ENCODE results near the gene EML6. TPM values are rescaled to one million over a fixed set of nuclear protein-coding genes. Genes with fewer than 3 reads are reported as not detected.

EML6 gene
- total RNA-seq, 1 donor from 2014 or later: 0.89 TPM

DNA sequence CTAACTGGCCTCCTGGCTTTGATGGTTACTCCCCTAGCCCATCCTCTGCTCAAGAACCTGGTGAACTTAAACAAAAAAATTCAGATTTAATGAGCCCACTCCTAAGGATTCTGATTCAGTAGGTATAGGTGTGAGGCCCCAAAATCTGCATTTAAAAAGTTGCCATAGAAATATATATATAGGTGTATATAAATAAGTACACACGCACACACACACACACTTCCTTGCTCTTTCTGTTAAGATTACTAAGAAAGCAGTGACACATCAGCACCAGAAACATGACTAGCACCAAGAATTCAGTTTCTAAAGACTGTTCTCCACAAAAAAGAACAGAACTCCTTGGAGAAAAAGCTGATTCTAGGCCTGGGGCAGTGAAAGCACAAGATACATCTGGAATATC lies 17.8 kb downstream of the EML6 start:
- ATAC-seq (no peak), DNase-seq (ENCODE audit: low spot score) (no peak)
- intact Hi-C loops (cut with DNase I): no loop called here

DNA sequence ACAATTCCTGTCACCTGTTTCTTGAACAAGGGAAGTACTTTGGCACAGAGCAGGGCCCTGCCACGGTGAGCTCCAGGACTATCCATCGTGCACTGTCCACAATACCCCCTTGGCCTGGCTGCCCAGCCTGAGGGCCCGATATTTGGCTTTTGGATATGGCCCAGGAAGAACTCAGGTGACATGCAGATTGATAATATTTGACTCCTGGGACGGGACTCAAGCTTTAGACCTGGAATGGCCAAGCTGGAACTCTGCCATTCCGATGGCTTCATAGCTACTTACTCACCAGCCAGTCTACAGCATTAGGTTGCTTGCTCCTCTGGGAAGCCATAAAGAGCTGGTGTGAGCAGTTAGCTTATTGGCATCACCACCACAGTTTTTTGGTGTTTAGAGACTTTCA lies 26.6 kb downstream of the EML6 start:
- DNase-seq (ENCODE audit: low spot score) (no peak), ATAC-seq (no peak)
- intact Hi-C loops (cut with DNase I): no loop called here

DNA sequence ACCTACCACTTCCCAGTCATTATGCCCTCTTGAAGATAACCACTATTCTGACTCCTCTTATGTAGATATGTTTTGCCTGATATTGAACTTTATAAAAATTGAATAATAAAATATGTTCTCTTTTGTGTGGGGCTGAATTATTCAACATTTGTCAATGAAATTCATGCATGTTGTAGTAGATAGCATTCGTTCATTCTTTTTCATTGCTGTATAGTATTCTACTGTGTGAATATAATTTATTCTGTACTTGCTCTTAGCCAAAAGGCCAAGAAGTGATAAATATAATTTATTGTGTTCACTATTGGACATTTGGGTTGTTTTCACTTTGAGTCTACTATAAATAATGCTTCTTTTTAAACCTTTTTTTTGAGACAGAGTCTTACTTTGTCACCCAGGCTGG lies 29.0 kb downstream of the EML6 start:
- DNase-seq (ENCODE audit: low spot score) (no peak), ATAC-seq (no peak)
- intact Hi-C loops (cut with DNase I): no loop called here

- no peak for DNase-seq (ENCODE audit: low spot score)
- no peak for ATAC-seq
- intact Hi-C loops (cut with DNase I): no loop called here
Measured at GRCh38 chr2:54755641-54756326, 32.3 kb downstream of the EML6 start.

DNA sequence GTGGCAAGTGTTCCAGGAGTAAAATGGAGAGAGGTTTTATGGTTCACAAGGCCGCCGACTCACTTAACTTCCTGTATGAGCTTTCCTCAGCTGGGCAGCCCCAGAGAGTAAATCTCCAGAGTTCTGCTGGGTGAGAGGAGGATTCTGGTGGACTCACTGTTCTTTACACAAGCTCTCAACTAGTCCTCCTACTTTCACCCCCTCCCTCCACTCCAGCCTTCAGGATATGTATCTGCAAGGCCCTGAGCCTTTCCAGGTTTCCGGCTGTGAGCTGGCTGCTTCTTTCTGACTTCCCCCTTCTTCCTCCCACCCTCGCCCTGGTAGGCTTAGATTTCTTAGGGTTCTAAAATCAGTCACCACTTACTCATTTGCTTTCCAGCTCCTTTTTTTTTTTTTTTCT lies 34.0 kb downstream of the EML6 start:
- no peak for DNase-seq (ENCODE audit: low spot score)
- no peak for ATAC-seq
- intact Hi-C loops (cut with DNase I): no loop called here

DNA sequence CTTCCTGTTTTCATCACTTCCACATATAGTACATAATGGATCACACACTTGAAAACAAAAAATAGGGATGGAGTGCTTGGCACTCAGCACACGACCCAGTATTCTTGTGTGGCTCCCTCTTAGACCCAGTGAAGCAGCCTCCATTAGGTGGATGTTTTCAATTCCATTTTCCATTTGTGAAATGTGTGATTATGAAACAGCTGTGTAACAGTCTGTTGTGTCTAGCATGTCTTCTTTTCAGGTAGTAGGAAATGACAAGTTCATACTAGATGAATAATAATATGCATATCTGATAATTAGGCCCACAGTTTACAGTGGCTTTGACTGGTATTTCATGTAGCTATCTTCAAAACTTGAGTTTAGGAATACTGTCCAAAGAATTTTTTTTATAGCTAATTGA lies 35.5 kb downstream of the EML6 start:
- ATAC-seq (no peak), DNase-seq (ENCODE audit: low spot score) (no peak)
- intact Hi-C loops (cut with DNase I): no loop called here

GRCh38 chr2:54760310-54760709 lies 36.8 kb downstream of the EML6 start:
- DNase-seq (ENCODE audit: low spot score) (no peak), ATAC-seq (no peak)
- intact Hi-C loops (cut with DNase I): no loop called here

GRCh38 chr2:54763636-54764291 lies 40.3 kb downstream of the EML6 start:
- no peak for ATAC-seq
- DNase-seq (ENCODE audit: low spot score): no peak
- intact Hi-C loops (cut with DNase I): no loop called here

DNA sequence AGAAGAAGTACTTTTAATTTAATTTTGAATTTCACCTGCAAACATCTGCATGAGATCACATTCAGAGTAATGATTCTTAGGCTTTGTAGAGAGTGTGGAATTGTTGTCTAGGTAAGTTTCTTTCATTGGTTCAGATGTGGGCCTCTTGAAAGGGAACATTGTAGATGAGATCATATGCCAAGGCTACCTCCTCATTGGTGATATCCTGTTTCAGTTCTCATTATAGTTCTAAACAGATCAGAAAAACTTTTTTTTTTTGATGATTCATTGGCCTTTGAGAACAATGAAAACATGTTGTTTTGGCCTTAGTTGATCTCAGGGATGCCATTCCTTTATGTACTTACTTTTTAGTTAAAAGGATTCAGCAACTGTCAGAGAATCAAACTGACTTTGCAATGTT lies 44.5 kb downstream of the EML6 start:
- no peak for DNase-seq (ENCODE audit: low spot score)
- intact Hi-C loops (cut with DNase I): no loop called here
- ATAC-seq: no peak

GRCh38 chr2:54768772-54769428 lies 45.4 kb downstream of the EML6 start:
- ATAC-seq: no peak
- intact Hi-C loops (cut with DNase I): no loop called here
- DNase-seq (ENCODE audit: low spot score): no peak

- intact Hi-C loops (cut with DNase I): no loop called here
- no peak for ATAC-seq
- DNase-seq (ENCODE audit: low spot score): no peak
Measured at GRCh38 chr2:54770211-54770610, 46.7 kb downstream of the EML6 start.

DNA sequence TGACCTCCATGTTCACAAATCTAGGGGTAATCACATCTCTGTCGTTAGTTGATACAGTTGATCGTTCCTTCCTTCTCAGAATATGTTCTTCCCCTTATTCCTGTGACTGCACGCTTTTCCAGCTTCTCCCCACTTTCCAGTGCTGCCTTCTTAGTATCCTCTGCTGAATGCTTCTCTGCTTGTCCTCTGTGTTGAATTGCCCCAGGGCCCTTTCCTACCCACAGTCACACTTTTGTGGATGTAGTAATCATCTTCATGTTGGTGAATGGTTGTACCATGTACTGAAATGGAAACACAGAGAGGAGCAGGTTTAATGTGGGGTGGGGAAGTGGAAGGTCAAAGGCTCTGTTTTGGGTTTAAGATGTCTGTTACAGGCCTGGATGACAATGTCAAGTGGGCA lies 47.2 kb downstream of the EML6 start:
- ATAC-seq (no peak), DNase-seq (ENCODE audit: low spot score) (no peak)
- intact Hi-C loops (cut with DNase I): no loop called here

DNA sequence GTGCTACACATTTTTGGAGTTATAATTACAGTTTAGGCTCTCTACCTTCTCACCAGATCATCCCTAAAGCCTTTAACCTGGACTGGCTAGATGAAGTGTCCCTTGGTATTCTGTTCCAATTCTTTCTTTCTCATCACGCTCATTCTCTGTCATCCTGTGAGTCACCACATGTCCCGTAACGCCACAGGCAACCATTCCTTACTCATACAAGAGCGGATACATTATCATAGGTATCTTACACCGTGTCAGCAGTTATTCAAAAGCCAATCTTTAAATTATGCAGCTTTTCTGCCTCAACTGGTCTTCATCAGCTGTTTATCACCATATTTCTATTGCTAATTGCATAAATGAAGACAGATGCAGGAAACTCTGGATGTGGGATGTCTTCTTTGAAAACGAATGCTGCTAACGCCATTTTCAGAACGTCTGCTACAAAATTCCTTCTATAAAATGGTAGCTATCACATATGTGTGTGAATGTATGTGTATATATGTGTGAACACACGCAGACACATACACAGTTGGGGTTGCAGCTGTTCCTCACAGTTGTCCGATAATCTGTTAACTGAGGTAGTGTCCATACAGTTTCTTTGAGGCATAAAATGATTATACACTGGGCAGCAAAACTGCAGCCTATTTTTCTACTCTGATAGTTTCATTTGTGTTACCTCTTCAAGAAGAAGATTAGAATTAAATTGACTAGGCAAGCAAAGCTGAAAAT lies 47.9 kb downstream of the EML6 start:
- DNase-seq (ENCODE audit: low spot score): no peak

DNA sequence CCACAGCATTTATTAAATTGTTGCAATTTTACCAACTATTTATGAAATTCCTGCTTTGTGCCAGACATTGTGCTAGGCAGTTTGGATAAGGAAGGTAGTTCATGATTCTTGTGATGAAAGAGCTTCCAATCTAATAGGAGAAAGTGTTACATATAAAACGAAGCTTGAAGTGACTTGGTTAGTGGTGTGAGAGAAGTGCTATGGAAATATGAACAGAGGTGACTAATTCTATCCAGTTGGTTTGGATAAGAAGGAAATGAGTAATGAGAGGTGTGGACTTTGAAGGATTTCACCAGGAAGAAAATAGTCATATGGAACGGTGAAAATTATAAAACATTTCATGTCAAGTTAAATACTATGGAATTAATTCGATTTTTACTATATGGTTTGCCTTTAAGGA lies 48.6 kb downstream of the EML6 start:
- intact Hi-C loops (cut with DNase I): no loop called here
- ATAC-seq: no peak
- DNase-seq (ENCODE audit: low spot score): no peak

More for the DNA sequence above, 47.9 kb downstream of the EML6 start:
- no peak for ATAC-seq
- intact Hi-C loops (cut with DNase I): no loop called here

- ATAC-seq: no peak
- intact Hi-C loops (cut with DNase I): no loop called here
- no peak for DNase-seq (ENCODE audit: low spot score)
Measured at GRCh38 chr2:54772531-54772930, 49.1 kb downstream of the EML6 start.

- intact Hi-C loops (cut with DNase I): no loop called here
- ATAC-seq (no peak), DNase-seq (ENCODE audit: low spot score) (no peak)
Measured at GRCh38 chr2:54773233-54773632, 49.8 kb downstream of the EML6 start.

GRCh38 chr2:54773838-54774237 lies 50.4 kb downstream of the EML6 start:
- intact Hi-C loops (cut with DNase I): no loop called here
- DNase-seq (ENCODE audit: low spot score) (no peak), ATAC-seq (no peak)

- DNase-seq (ENCODE audit: low spot score): no peak
- intact Hi-C loops (cut with DNase I): no loop called here
- ATAC-seq: no peak
Measured at GRCh38 chr2:54775710-54776109, 52.2 kb downstream of the EML6 start.

- DNase-seq (ENCODE audit: low spot score) (no peak), ATAC-seq (no peak)
- intact Hi-C loops (cut with DNase I): no loop called here
Measured at GRCh38 chr2:54776494-54776893, 53.0 kb downstream of the EML6 start.

DNA sequence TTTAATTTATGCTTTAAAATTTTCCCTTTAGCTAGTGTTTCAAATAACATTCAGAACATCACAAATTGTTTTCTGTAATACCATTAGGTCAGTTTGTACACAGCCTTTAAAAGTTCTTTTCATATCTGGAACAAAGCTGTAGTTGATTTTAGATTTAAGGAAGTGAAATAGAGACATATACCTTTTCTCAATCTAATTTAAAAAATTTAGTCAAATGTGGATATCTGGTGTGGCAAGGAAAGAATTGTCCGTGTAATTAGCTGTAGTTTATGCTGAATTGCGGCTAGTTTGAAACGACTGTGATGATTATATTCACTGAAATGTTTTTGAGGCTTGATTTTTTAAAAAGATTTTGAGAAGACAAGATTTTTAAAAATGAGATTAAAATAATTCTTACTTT lies 59.9 kb downstream of the EML6 start:
- DNase-seq (ENCODE audit: low spot score) (no peak), ATAC-seq (no peak)
- intact Hi-C loops (cut with DNase I): no loop called here
